ENCODE data around the gene PP2D1. TPM values are rescaled to one million over a fixed set of nuclear protein-coding genes. Genes with fewer than 3 reads are reported as not detected.

PP2D1 gene
- total and polyA plus RNA-seq, 9 of the 15 experiments (the other 6 are each of a cell fraction or from before 2014, with no cell fraction given), result 0.07 to 0.10 TPM; not detected in 7

- TF ChIP-seq, protein P1, sequence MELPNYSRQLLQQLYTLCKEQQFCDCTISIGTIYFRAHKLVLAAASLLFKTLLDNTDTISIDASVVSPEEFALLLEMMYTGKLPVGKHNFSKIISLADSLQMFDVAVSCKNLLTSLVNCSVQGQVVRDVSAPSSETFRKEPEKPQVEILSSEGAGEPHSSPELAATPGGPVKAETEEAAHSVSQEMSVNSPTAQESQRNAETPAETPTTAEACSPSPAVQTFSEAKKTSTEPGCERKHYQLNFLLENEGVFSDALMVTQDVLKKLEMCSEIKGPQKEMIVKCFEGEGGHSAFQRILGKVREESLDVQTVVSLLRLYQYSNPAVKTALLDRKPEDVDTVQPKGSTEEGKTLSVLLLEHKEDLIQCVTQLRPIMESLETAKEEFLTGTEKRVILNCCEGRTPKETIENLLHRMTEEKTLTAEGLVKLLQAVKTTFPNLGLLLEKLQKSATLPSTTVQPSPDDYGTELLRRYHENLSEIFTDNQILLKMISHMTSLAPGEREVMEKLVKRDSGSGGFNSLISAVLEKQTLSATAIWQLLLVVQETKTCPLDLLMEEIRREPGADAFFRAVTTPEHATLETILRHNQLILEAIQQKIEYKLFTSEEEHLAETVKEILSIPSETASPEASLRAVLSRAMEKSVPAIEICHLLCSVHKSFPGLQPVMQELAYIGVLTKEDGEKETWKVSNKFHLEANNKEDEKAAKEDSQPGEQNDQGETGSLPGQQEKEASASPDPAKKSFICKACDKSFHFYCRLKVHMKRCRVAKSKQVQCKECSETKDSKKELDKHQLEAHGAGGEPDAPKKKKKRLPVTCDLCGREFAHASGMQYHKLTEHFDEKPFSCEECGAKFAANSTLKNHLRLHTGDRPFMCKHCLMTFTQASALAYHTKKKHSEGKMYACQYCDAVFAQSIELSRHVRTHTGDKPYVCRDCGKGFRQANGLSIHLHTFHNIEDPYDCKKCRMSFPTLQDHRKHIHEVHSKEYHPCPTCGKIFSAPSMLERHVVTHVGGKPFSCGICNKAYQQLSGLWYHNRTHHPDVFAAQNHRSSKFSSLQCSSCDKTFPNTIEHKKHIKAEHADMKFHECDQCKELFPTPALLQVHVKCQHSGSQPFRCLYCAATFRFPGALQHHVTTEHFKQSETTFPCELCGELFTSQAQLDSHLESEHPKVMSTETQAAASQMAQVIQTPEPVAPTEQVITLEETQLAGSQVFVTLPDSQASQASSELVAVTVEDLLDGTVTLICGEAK (IDR thresholded peaks at IDR 0.05), result no peak
- TF ChIP-seq, protein P1 (CRISPR knock-in tag; IDR thresholded peaks at IDR 0.05), result no peak
- no peak for TF ChIP-seq SMAD3 (CRISPR knock-in tag; conservative IDR thresholded peaks at IDR 0.05)
- TF ChIP-seq, protein P2, sequence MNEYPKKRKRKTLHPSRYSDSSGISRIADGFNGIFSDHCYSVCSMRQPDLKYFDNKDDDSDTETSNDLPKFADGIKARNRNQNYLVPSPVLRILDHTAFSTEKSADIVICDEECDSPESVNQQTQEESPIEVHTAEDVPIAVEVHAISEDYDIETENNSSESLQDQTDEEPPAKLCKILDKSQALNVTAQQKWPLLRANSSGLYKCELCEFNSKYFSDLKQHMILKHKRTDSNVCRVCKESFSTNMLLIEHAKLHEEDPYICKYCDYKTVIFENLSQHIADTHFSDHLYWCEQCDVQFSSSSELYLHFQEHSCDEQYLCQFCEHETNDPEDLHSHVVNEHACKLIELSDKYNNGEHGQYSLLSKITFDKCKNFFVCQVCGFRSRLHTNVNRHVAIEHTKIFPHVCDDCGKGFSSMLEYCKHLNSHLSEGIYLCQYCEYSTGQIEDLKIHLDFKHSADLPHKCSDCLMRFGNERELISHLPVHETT (CRISPR knock-in tag; conservative IDR thresholded peaks at IDR 0.05 in 1 of 2, IDR thresholded peaks at IDR 0.05 in 1 of 2), result peak in 1 of 2 experiments; percentile 34; a peak in 1 of 4 replicates
- TF ChIP-seq, protein P3, sequence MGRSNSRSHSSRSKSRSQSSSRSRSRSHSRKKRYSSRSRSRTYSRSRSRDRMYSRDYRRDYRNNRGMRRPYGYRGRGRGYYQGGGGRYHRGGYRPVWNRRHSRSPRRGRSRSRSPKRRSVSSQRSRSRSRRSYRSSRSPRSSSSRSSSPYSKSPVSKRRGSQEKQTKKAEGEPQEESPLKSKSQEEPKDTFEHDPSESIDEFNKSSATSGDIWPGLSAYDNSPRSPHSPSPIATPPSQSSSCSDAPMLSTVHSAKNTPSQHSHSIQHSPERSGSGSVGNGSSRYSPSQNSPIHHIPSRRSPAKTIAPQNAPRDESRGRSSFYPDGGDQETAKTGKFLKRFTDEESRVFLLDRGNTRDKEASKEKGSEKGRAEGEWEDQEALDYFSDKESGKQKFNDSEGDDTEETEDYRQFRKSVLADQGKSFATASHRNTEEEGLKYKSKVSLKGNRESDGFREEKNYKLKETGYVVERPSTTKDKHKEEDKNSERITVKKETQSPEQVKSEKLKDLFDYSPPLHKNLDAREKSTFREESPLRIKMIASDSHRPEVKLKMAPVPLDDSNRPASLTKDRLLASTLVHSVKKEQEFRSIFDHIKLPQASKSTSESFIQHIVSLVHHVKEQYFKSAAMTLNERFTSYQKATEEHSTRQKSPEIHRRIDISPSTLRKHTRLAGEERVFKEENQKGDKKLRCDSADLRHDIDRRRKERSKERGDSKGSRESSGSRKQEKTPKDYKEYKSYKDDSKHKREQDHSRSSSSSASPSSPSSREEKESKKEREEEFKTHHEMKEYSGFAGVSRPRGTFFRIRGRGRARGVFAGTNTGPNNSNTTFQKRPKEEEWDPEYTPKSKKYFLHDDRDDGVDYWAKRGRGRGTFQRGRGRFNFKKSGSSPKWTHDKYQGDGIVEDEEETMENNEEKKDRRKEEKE (IDR thresholded peaks at IDR 0.05; ENCODE audit: borderline replicate concordance in 1 of 2, control insufficient read depth in 1 of 2, low read depth in 2 of 2, low read length in 1 of 2), result no peak
- no peak for TF ChIP-seq TCF3 (CRISPR knock-in tag; IDR thresholded peaks at IDR 0.05)
- no peak; the same call in 1 of the 2 replicates for TF ChIP-seq PML (IDR thresholded peaks at IDR 0.05; ENCODE audit: low read length)
- TF ChIP-seq TOE1 (IDR thresholded peaks at IDR 0.05; ENCODE audit: borderline replicate concordance), result no peak
- TF ChIP-seq TOE1 (CRISPR knock-in tag; IDR thresholded peaks at IDR 0.05; ENCODE audit: borderline replicate concordance, low read depth), result no peak
These were observed 66.5 kb downstream of the PP2D1 start (continued) for GRCh38 chr3:19945534-19945933.

Data from K562 (cell line).